ENCODE measurements around the gene APOA4.

The APOA4 gene

DNA sequence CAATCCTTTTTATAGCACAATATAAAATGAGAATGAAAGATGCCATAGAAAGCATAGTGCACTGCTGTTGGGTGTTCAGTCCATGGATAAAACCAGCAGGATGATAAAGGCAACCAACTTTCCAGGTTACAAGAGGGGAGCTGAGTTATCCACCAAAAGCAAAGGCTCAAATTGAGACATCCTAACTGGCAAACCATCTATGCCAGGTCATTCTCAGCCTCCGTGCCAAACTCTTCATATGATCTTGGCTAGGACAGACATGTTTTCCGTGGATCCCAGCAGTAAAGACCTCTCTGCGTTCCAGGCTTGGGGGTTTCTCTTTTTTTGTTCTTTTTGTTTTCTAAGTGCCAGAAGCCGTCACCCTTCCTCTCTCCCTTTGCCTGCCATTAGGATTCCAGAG lies 21.6 kb upstream of the APOA4 start:
- no peak for DNase-seq (ENCODE audit: low spot score)
- TF ChIP-seq, protein P1, sequence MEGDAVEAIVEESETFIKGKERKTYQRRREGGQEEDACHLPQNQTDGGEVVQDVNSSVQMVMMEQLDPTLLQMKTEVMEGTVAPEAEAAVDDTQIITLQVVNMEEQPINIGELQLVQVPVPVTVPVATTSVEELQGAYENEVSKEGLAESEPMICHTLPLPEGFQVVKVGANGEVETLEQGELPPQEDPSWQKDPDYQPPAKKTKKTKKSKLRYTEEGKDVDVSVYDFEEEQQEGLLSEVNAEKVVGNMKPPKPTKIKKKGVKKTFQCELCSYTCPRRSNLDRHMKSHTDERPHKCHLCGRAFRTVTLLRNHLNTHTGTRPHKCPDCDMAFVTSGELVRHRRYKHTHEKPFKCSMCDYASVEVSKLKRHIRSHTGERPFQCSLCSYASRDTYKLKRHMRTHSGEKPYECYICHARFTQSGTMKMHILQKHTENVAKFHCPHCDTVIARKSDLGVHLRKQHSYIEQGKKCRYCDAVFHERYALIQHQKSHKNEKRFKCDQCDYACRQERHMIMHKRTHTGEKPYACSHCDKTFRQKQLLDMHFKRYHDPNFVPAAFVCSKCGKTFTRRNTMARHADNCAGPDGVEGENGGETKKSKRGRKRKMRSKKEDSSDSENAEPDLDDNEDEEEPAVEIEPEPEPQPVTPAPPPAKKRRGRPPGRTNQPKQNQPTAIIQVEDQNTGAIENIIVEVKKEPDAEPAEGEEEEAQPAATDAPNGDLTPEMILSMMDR (conservative IDR thresholded peaks at IDR 0.05; ENCODE audit: low read depth): no peak
- H3K27ac ChIP-seq: no peak overlapping the region
- ChIA-PET CTCF (no interaction called here), POLR2A (ENCODE audit: low non-redundant PET) (no interaction called here)

- DNase-seq (ENCODE audit: low spot score): no peak
- ChIA-PET CTCF (interaction anchor here (0.7 kb wide), 1 partner anchor 1480 kb away, joined by 3 read pairs; no protein-coding TSS in a partner anchor), POLR2A (ENCODE audit: low non-redundant PET) (no interaction called here)
- TF ChIP-seq, protein P1 (conservative IDR thresholded peaks at IDR 0.05; ENCODE audit: low read depth): no peak
- H3K27ac ChIP-seq: no peak overlapping the region
Observed at GRCh38 chr11:116843661-116844060, 20.6 kb upstream of the APOA4 start.

GRCh38 chr11:116842909-116843308 lies 19.8 kb upstream of the APOA4 start:
- no peak overlapping the region for H3K27ac ChIP-seq
- TF ChIP-seq, protein P1 (conservative IDR thresholded peaks at IDR 0.05; ENCODE audit: low read depth): no peak
- ChIA-PET POLR2A (ENCODE audit: low non-redundant PET) (no interaction called here), CTCF (no interaction called here)
- no peak for DNase-seq (ENCODE audit: low spot score)

DNA sequence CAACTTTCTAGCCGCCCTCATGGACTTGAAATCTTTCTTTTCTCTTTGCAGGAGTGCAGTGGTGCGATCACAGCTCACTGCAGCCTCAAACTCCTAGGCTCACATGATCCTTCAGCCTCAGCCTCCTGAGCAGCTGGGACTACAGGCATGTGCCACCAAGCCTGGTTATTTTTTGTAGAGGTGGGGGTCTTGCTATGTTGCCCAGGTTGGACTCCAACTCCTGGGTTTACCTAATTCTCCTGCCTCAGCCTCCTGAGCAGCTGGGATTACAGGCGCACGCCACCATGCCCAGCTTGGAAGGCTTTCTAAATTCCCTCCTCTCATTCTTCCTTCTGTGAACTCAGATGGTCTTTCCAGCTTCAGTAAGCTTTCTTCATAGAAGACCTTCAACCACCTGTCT lies 19.0 kb upstream of the APOA4 start:
- ChIA-PET CTCF (interaction anchor here (0.6 kb wide), 2 partner anchors 32 to 1302 kb away, joined by 3 read pairs; no protein-coding TSS in a partner anchor), POLR2A (ENCODE audit: low non-redundant PET) (interaction anchor here (0.6 kb wide), 1 partner anchor 1832 kb away, joined by 5 read pairs; no protein-coding TSS in a partner anchor)
- no peak overlapping the region for H3K27ac ChIP-seq
- no peak for DNase-seq (ENCODE audit: low spot score)
- TF ChIP-seq, protein P1 (conservative IDR thresholded peaks at IDR 0.05; ENCODE audit: low read depth): no peak

GRCh38 chr11:116840746-116841296 lies 17.7 kb upstream of the APOA4 start:
- POLR2A ChIA-PET (ENCODE audit: low non-redundant PET): no interaction called here
- H3K27ac ChIP-seq: no peak overlapping the region
- DNase-seq (ENCODE audit: low spot score): no peak
- TF ChIP-seq, protein P1 (conservative IDR thresholded peaks at IDR 0.05; ENCODE audit: low read depth): no peak
- CTCF ChIA-PET: no interaction called here

DNA sequence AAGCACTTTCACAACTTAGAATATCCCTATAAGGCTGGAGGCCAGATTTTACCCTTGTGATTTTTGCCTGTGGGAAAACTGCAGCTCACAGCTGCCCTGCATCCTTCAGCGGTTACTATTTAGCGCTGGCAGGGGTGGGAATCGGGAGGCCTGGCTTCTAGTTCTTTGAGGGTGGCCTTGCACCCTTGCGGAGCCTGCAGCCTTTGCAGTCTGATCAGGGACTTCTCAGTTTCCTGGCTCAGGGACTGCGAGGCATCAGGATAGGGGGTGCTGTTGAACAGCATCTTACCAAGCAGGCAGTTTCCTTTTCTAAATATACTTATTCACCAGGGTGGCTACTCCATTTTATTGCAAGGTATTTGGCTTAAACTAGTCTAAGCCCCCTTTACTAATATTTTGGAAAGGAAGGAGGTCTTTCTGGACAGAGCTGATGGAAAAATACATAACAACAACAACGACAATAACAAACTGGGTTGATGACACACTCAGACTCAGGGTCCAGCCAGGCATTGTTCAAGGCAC lies 17.2 kb upstream of the APOA4 start:
- no peak overlapping the region for H3K27ac ChIP-seq
- ChIA-PET CTCF (interaction anchor here (0.6 kb wide), 1 partner anchor 61 kb away, joined by 3 read pairs; no protein-coding TSS in a partner anchor), POLR2A (ENCODE audit: low non-redundant PET) (no interaction called here)
- TF ChIP-seq, protein P1 (conservative IDR thresholded peaks at IDR 0.05; ENCODE audit: low read depth): no peak
- no peak for DNase-seq (ENCODE audit: low spot score)
